ENCODE results near the gene RHBDD1.

- TF ChIP-seq EZH2 (IDR thresholded peaks at IDR 0.05; ENCODE audit: insufficient read depth, poor library complexity, severe bottlenecking) (no peak), EZH2phosphoT487 (IDR thresholded peaks at IDR 0.05; ENCODE audit: insufficient read depth, low read depth) (no peak)
Measured at GRCh38 chr2:227025510-227025909, 189.7 kb downstream of the RHBDD1 start.

Data from GM23248 (cell line).